ENCODE measurements around the gene POLR3C. TPM values are rescaled to one million over a fixed set of nuclear protein-coding genes. Genes with fewer than 3 reads are reported as not detected.

Gene POLR3C
- total RNA-seq, 1 experiment from 2014 or later, result 96.8 TPM

DNA sequence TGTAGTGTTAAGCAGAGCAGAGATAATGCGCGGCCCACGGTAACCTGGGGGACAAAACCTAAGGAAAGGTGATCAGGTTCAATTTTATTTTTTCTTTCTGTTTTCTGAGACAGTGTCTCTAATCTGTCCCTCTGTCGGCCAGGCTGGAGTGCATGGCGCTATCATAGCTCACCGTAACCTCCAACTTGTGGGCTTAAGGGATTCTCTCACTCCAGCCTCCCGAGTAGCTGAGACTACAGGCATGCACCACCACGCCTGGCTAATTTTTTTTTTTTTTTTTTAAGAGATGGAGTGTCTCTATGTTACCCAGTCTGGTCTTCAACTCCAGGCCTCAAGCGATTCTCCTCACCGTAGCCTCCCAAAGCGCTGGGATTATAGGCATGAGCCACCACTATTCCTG, 62.4 kb downstream of the POLR3C start:
- peaks cover 10% of the 10 kb centered on the region for H3K36me3 Mint-ChIP-seq (ENCODE audit: insufficient read depth, unreplicated experiment)
- ChIA-PET POLR2A (interaction anchor here (1.1 to 1.8 kb wide), 2 partner anchors 25 to 28 kb away, joined by 4 to 30 read pairs; partner anchors contain the start of gene PIAS3), CTCF (interaction anchor here (0.6 to 21.0 kb wide), 3 partner anchors 24 to 55 kb away, joined by 3 to 617 read pairs (median 7); partner anchors contain the start of genes ITGA10 and NUDT17)
- peaks cover 24% of the 10 kb centered on the region for H3K4me1 Mint-ChIP-seq (ENCODE audit: insufficient read depth, unreplicated experiment)
- no peak for DNase-seq (ENCODE audit: unreplicated experiment)
- H3K27me3 Mint-ChIP-seq (ENCODE audit: insufficient read depth, unreplicated experiment), result peaks cover 12% of the 10 kb centered on the region
- no peak overlapping the region for H3K27ac Mint-ChIP-seq (ENCODE audit: low read depth, unreplicated experiment)
- H3K9me3 Mint-ChIP-seq (ENCODE audit: unreplicated experiment), result no peaks in the 10 kb centered on the region
- no TSS peak for BruUV-seq (replicated peaks)
- peak overlapping the region; percentile 81 for H3K4me3 Mint-ChIP-seq (ENCODE audit: unreplicated experiment)
- intact Hi-C loops (cut with micrococcal nuclease), result loop anchor here (1.0 kb wide), 1 partner anchor 27 kb away; the partner anchor contains the start of gene PIAS3
- TF ChIP-seq, protein P1, sequence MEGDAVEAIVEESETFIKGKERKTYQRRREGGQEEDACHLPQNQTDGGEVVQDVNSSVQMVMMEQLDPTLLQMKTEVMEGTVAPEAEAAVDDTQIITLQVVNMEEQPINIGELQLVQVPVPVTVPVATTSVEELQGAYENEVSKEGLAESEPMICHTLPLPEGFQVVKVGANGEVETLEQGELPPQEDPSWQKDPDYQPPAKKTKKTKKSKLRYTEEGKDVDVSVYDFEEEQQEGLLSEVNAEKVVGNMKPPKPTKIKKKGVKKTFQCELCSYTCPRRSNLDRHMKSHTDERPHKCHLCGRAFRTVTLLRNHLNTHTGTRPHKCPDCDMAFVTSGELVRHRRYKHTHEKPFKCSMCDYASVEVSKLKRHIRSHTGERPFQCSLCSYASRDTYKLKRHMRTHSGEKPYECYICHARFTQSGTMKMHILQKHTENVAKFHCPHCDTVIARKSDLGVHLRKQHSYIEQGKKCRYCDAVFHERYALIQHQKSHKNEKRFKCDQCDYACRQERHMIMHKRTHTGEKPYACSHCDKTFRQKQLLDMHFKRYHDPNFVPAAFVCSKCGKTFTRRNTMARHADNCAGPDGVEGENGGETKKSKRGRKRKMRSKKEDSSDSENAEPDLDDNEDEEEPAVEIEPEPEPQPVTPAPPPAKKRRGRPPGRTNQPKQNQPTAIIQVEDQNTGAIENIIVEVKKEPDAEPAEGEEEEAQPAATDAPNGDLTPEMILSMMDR (IDR thresholded peaks at IDR 0.05; ENCODE audit: unreplicated experiment), result no peak

DNA sequence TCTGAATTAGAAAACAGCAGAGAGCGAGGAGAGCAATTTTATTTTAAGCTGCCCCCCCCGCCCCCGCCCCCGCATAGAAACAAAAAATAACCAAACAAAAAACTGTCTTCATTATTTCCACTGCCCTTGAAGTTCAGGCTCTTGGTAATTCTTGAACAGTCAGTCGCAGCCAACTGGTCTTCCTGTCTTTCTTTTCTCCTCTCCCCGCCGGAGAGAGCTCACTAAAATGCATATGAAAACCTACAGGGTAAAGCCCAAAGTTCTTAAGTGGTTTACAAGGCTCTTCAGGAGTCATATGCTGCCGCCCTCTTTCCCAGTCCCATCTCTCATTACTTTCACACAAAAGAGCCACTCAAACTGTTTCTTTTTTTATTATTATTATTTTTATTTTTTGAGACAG, 62.8 kb downstream of the POLR3C start:
- ChIA-PET POLR2A (no interaction called here), CTCF (interaction anchor here (1.8 to 21.0 kb wide), 2 partner anchors 24 to 41 kb away, joined by 4 to 617 read pairs; partner anchors contain the start of genes ITGA10 and NUDT17)
- Mint-ChIP-seq H3K27ac (ENCODE audit: low read depth, unreplicated experiment) (no peak overlapping the region), H3K27me3 (ENCODE audit: insufficient read depth, unreplicated experiment) (peaks cover 12% of the 10 kb centered on the region), H3K36me3 (ENCODE audit: insufficient read depth, unreplicated experiment) (peaks cover 10% of the 10 kb centered on the region), H3K4me1 (ENCODE audit: insufficient read depth, unreplicated experiment) (peaks cover 26% of the 10 kb centered on the region), H3K4me3 (ENCODE audit: unreplicated experiment) (peak overlapping the region; percentile 81), H3K9me3 (ENCODE audit: unreplicated experiment) (no peaks in the 10 kb centered on the region)
- TF ChIP-seq, protein P1 (IDR thresholded peaks at IDR 0.05; ENCODE audit: unreplicated experiment), result no peak
- intact Hi-C loops (cut with micrococcal nuclease), result loop anchor here (1.0 kb wide), 1 partner anchor 28 kb away; the partner anchor contains the start of gene PIAS3
- BruUV-seq (replicated peaks), result no TSS peak
- no peak for DNase-seq (ENCODE audit: unreplicated experiment)

DNA sequence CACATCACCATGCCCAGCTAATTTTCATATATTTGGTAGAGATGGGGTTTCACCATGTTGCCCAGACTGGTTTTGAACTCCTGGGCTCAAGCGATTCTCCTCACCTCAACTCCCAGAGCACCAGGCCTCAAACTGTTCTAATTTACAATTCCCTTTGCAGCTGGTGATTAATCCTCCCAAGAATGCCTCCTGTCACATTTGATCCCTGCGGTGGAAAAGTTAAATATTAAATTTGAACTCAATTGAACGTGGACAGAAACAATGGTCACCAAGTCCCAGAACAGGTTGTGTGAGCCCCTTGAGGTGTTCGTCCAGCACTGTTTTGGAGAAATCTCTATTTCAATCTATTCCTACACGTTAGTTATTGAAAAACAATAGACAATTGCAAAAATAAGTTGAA, 63.6 kb downstream of the POLR3C start:
- CTCF ChIA-PET, result interaction anchor here (1.0 to 21.0 kb wide), 3 partner anchors 23 to 89 kb away, joined by 3 to 617 read pairs (median 4); partner anchors contain the start of genes ITGA10 and NUDT17
- intact Hi-C loops (cut with micrococcal nuclease), result no loop called here
- POLR2A ChIA-PET, result interaction anchor here (0.8 to 1.6 kb wide), 3 partner anchors 28 to 77 kb away, joined by 3 to 5 read pairs (median 3); partner anchors contain the start of genes ANKRD34A, PIAS3, POLR3GL and RBM8A
- Mint-ChIP-seq H3K27me3 (ENCODE audit: insufficient read depth, unreplicated experiment) (peaks cover 12% of the 10 kb centered on the region), H3K9me3 (ENCODE audit: unreplicated experiment) (no peaks in the 10 kb centered on the region), H3K4me3 (ENCODE audit: unreplicated experiment) (peak overlapping the region; percentile 81), H3K4me1 (ENCODE audit: insufficient read depth, unreplicated experiment) (peaks cover 33% of the 10 kb centered on the region), H3K27ac (ENCODE audit: low read depth, unreplicated experiment) (no peak overlapping the region), H3K36me3 (ENCODE audit: insufficient read depth, unreplicated experiment) (peaks cover 10% of the 10 kb centered on the region)
- DNase-seq (ENCODE audit: unreplicated experiment), result no peak
- BruUV-seq (replicated peaks), result no TSS peak
- TF ChIP-seq, protein P1 (IDR thresholded peaks at IDR 0.05; ENCODE audit: unreplicated experiment), result no peak

DNA sequence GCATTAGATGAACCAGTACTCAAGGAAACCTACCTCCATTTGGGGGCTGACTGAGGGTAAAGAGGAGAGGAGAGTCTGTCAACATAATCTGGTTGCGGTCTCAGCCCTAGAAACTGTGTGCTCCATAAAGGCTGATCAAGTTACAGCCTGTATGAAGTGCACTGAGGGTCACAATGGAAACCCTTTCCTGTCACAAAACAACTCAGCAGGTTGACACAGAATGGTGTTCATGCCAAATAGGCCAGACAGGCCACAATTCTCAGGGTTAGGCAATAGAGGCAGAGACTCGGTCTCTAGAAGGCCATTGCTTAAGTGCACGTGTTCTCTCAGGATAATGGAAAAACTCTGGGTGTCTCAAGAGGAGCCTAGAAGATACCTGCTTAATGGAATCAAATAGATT, 65.7 kb downstream of the POLR3C start:
- ChIA-PET CTCF (interaction anchor here (3.8 to 21.0 kb wide), 8 partner anchors 9 to 143 kb away, joined by 24 to 617 read pairs (median 76); partner anchors contain the start of genes ANKRD34A, ITGA10, NUDT17 and PIAS3), POLR2A (interaction anchor here (1.2 to 4.7 kb wide), 6 partner anchors 9 to 75 kb away, joined by 3 to 284 read pairs (median 79); partner anchors contain the start of genes ANKRD34A, ITGA10, LIX1L and PEX11B)
- peaks cover 10% of the 10 kb centered on the region for H3K36me3 Mint-ChIP-seq (ENCODE audit: insufficient read depth, unreplicated experiment)
- DNase-seq (ENCODE audit: unreplicated experiment), result peak; percentile 43
- H3K4me3 Mint-ChIP-seq (ENCODE audit: unreplicated experiment), result no peak overlapping the region
- peaks cover 44% of the 10 kb centered on the region for H3K4me1 Mint-ChIP-seq (ENCODE audit: insufficient read depth, unreplicated experiment)
- H3K27ac Mint-ChIP-seq (ENCODE audit: low read depth, unreplicated experiment), result peak overlapping the region; percentile 95
- TF ChIP-seq, protein P1 (IDR thresholded peaks at IDR 0.05; ENCODE audit: unreplicated experiment), result no peak
- no peaks in the 10 kb centered on the region for H3K9me3 Mint-ChIP-seq (ENCODE audit: unreplicated experiment)
- no TSS peak for BruUV-seq (replicated peaks)
- H3K27me3 Mint-ChIP-seq (ENCODE audit: insufficient read depth, unreplicated experiment), result peaks cover 10% of the 10 kb centered on the region
- intact Hi-C loops (cut with micrococcal nuclease), result no loop called here
